NT2/D1 (cell line): ENCODE data around the gene TBL1XR1.

Experiments
- DNase-seq: peaks from one replicate; pipeline ENCODE4 v3.0.0-alpha.2; 2011; ENCODE audit warnings: low read depth, low spot score
- H3K27me3 ChIP-seq: 2 replicates; pipeline ENCODE4 v1.6.0; 2011; ENCODE audit warnings: mild to moderate bottlenecking; ENCODE audit not compliant: insufficient read length, insufficient read depth
- H3K36me3 ChIP-seq: 2 replicates; pipeline ENCODE4 v1.6.1; 2011; ENCODE audit warnings: mild to moderate bottlenecking, low read length, mixed read lengths; ENCODE audit not compliant: insufficient read depth, insufficient read length
- H3K4me1 ChIP-seq: 2 replicates; pipeline ENCODE4 v1.5.1; 2011; ENCODE audit not compliant: insufficient read depth, insufficient read length
- H3K4me3 ChIP-seq: 2 replicates; pipeline ENCODE4 v1.5.1; 2011; ENCODE audit warnings: low read depth; ENCODE audit not compliant: insufficient read length
- H3K9ac ChIP-seq: 2 replicates; pipeline ENCODE4 v1.6.0; 2011; ENCODE audit warnings: low read depth; ENCODE audit not compliant: insufficient read length
- H3K9me3 ChIP-seq: 2 replicates; pipeline ENCODE4 v1.5.1; 2011; ENCODE audit warnings: mild to moderate bottlenecking, low read length; ENCODE audit not compliant: insufficient read depth
- SUZ12 ChIP-seq: IDR thresholded peaks from 2 replicates; pipeline ENCODE4 v1.6.1; 2011; ENCODE audit not compliant: insufficient read length, insufficient read depth; ENCODE audit errors: extremely low read depth
- YY1 ChIP-seq: IDR thresholded peaks from 2 replicates; pipeline ENCODE4 v1.6.1; 2011; ENCODE audit not compliant: insufficient read length, insufficient read depth
- ZNF274 ChIP-seq: IDR thresholded peaks from 2 replicates; pipeline ENCODE4 v1.6.1; 2011; ENCODE audit warnings: mild to moderate bottlenecking, low read depth, low read length

Gene TBL1XR1

GRCh38 chr3:177213801-177214535 lies 16.7 kb upstream of the TBL1XR1 start:
- Histone ChIP-seq H3K4me3 (no peak overlapping the region), H3K9ac (no peak overlapping the region), H3K27me3 (no peaks in the 10 kb centered on the region), H3K36me3 (no peaks in the 10 kb centered on the region), H3K4me1 (no peaks in the 10 kb centered on the region), H3K9me3 (no peaks in the 10 kb centered on the region)
- no peak for TF ChIP-seq SUZ12
- no peak for TF ChIP-seq ZNF274
- no peak for TF ChIP-seq YY1
- DNase-seq: no peak

DNA sequence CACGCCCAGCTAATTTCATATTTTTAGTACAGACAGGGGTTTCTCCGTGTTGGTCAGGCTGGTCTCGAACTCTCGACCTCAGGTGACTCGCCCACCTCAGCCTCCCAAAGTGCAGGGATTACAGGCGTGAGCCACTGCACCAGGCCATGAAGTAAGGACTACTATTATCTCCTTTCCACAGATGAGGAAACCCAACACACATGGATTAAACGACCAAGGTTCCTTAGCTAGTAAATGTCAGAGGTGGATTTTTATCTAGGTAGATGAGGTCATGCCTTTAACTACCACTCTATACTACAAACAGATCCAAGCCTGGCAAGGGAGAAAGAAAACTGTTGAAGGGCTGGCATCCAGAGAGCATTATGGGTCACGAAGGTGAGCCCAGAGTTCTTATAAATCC lies 15.5 kb upstream of the TBL1XR1 start:
- no peaks in the 10 kb centered on the region for H3K36me3 ChIP-seq
- no peaks in the 10 kb centered on the region for H3K9me3 ChIP-seq
- no peaks in the 10 kb centered on the region for H3K27me3 ChIP-seq
- TF ChIP-seq SUZ12 (no peak), ZNF274 (no peak), YY1 (no peak)
- no peak for DNase-seq
- H3K4me1 ChIP-seq: no peaks in the 10 kb centered on the region
- H3K9ac ChIP-seq: no peak overlapping the region
- no peak overlapping the region for H3K4me3 ChIP-seq

- no peak for DNase-seq
- Histone ChIP-seq H3K36me3 (no peaks in the 10 kb centered on the region), H3K4me1 (no peaks in the 10 kb centered on the region), H3K27me3 (no peaks in the 10 kb centered on the region), H3K9me3 (no peaks in the 10 kb centered on the region), H3K4me3 (no peak overlapping the region), H3K9ac (no peak overlapping the region)
- TF ChIP-seq YY1 (no peak), SUZ12 (no peak), ZNF274 (no peak)
Measured at GRCh38 chr3:177212278-177212610, 15.0 kb upstream of the TBL1XR1 start.

DNA sequence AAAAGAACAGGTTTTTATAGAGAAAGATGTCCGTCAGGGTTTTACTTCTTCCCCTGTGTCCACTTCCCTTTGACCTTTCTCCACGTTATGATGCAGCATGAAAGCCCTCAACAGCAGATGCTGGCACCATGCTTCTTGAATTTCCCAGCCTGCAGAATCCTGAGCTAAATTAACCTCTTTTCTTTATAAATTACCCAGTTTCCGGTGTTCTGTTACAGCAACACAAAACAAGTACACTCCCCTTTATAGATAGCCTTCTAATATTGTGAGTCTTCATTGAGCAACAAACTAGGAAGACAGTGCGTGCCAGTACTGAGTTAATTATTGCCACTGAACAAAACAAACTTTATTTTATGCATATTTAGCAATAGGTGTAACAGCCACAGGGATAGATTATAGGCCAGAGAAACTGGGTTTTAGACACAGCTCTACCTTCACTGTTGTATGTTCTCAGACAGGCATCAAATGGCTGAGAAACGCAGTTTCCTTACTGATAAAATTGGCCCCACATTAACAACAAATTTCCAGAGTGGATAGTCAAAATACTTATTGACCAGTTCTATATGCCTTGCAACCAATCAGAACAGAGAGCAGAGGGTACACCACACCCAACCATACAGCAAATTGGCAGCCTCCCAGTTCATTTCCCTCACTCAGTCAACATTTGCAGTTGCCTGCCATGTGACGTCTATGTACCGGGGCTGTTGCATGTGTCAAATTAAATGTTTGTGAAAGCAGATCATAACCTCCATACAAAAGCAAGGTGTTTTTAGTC lies 14.4 kb upstream of the TBL1XR1 start:
- Histone ChIP-seq H3K4me1 (no peaks in the 10 kb centered on the region), H3K27me3 (no peaks in the 10 kb centered on the region), H3K9ac (no peak overlapping the region), H3K36me3 (no peaks in the 10 kb centered on the region), H3K9me3 (no peaks in the 10 kb centered on the region), H3K4me3 (no peak overlapping the region)
- no peak for TF ChIP-seq ZNF274
- no peak for TF ChIP-seq YY1
- no peak for TF ChIP-seq SUZ12
- no peak for DNase-seq

DNA sequence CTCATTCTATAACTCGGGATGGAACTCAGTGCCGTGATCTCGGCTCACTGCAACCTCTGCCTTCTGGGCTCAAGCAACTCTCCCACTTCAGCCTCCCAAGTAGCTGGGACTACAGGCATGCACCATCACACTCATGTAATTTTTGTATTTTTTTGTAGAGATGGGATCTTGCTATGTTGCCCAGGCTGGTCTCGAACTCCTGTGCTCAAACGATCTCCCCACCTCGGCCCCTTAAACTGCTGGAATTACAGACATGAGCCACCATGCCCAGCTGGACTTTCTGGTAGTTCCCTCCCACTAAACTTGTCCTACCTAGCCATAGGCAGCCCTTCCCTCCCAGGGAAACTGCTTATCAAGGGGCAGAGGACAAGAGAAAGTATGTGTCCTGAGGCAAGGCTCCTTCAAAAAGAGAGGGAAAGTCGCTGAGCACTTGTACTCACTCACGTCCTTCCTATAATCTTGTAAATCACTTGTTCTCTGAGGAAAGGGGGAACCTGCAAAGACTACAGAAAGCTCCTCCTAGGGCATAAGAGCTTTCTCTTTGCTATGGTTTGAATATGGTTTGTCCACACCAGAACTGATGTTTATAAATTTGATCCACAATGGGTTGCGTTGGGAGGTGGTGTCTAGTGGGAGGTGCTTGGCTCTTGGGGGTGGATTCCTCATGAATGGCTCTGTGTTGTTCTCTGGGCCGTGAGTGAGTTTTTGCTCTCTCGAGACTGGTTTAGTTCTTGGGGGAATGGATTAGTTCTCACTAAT lies 13.6 kb upstream of the TBL1XR1 start:
- Histone ChIP-seq H3K4me3 (no peak overlapping the region), H3K27me3 (no peaks in the 10 kb centered on the region), H3K4me1 (no peaks in the 10 kb centered on the region), H3K9me3 (no peaks in the 10 kb centered on the region), H3K36me3 (no peaks in the 10 kb centered on the region), H3K9ac (no peak overlapping the region)
- no peak for DNase-seq
- TF ChIP-seq SUZ12 (no peak), YY1 (no peak), ZNF274 (no peak)

GRCh38 chr3:177209509-177209908 lies 12.2 kb upstream of the TBL1XR1 start:
- H3K9me3 ChIP-seq: peaks cover 11% of the 10 kb centered on the region; the same call in 1 of the 2 replicates
- H3K4me1 ChIP-seq: no peaks in the 10 kb centered on the region
- H3K36me3 ChIP-seq: no peaks in the 10 kb centered on the region
- H3K9ac ChIP-seq: no peak overlapping the region
- H3K4me3 ChIP-seq: no peak overlapping the region
- TF ChIP-seq YY1: no peak
- TF ChIP-seq SUZ12: no peak
- TF ChIP-seq ZNF274: no peak
- no peaks in the 10 kb centered on the region for H3K27me3 ChIP-seq
- DNase-seq: no peak

DNA sequence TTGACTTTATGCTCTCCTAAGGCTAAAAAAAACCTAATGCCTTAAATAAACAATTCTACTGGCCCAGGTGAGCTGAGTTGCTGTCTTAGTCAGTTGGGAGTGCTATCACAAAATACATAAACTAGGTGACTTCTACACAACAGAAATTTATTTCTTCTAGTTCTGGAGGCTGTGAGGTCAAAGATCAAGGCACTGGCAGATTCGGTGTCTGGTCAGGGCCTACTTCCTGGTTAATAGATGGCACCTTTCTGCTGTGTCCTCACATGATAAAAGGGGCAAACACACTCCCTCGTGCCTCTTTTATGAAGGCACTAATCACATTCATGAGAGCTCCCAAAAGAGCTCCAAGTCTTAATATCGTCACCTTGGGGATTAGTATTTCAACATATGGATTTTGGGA lies 11.5 kb upstream of the TBL1XR1 start:
- no peak overlapping the region for H3K4me3 ChIP-seq
- no peaks in the 10 kb centered on the region for H3K36me3 ChIP-seq
- H3K9ac ChIP-seq: no peak overlapping the region
- DNase-seq: no peak
- TF ChIP-seq YY1 (no peak), ZNF274 (no peak), SUZ12 (no peak)
- H3K9me3 ChIP-seq: peaks cover 18% of the 10 kb centered on the region; the same call in 1 of the 2 replicates
- H3K27me3 ChIP-seq: no peaks in the 10 kb centered on the region
- H3K4me1 ChIP-seq: no peaks in the 10 kb centered on the region
